ENCODE results near the gene RABEP2.
"Not testable (repeated sequence)": the region's sequence is repeated elsewhere in the genome, so short reads cannot be mapped to it uniquely, and the experiment has no call there.

DNA sequence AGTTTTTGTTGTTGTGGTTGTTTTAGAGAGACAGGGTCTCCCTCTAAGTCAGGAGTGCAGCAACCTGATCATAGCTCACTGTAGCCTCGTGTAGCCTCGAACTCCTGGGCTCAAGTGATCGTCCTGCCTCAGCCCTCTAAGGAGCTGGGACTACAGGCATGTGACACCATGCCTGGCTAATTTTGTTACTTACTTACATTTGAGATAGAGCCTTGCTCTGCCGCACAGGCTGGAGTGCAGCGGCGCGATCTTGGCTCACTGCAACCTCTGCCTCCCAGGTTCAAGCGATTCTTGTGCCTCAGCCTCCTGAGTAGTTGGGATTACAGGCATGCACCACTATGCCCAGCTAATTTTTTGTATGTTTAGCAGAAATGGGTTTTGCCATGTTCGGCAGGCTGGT, 57.4 kb downstream of the RABEP2 start:
- TF ChIP-seq, protein P1, sequence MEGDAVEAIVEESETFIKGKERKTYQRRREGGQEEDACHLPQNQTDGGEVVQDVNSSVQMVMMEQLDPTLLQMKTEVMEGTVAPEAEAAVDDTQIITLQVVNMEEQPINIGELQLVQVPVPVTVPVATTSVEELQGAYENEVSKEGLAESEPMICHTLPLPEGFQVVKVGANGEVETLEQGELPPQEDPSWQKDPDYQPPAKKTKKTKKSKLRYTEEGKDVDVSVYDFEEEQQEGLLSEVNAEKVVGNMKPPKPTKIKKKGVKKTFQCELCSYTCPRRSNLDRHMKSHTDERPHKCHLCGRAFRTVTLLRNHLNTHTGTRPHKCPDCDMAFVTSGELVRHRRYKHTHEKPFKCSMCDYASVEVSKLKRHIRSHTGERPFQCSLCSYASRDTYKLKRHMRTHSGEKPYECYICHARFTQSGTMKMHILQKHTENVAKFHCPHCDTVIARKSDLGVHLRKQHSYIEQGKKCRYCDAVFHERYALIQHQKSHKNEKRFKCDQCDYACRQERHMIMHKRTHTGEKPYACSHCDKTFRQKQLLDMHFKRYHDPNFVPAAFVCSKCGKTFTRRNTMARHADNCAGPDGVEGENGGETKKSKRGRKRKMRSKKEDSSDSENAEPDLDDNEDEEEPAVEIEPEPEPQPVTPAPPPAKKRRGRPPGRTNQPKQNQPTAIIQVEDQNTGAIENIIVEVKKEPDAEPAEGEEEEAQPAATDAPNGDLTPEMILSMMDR (IDR thresholded peaks at IDR 0.05 in 8 of 11, conservative IDR thresholded peaks at IDR 0.05 in 3 of 11) = not testable (repeated sequence)
- TF ChIP-seq POLR2AphosphoS5 (IDR thresholded peaks at IDR 0.05) = not testable (repeated sequence)
